HepG2 (cell line): Measurements from ENCODE around the gene LCK. TPM values are rescaled to one million over a fixed set of nuclear protein-coding genes. Genes with fewer than 3 reads are reported as not detected.

Experiments
- DNMT1 ChIP-seq: sonication (generic); formaldehyde crosslinking; IDR thresholded peaks from 2 replicates; pipeline ENCODE4 v1.5.1; 2020; ENCODE audit warnings: mild to moderate bottlenecking, missing genetic modification reagents
- GFI1 ChIP-seq: sonication (generic); formaldehyde crosslinking; IDR thresholded peaks from 2 replicates; pipeline ENCODE4 v1.5.0; 2020; ENCODE audit warnings: missing genetic modification reagents, mild to moderate bottlenecking, borderline replicate concordance
- HMGXB4 ChIP-seq, 2 experiments: sonication (generic) in 1 of 2; formaldehyde crosslinking in 1 of 2; IDR thresholded peaks; 2 replicates each; pipeline versions ENCODE4 v1.4.0 to v1.6.1; 2018 to 2020; ENCODE audit warnings: missing genetic modification reagents in 2 of 2, borderline replicate concordance in 1 of 2, low read depth in 1 of 2, mild to moderate bottlenecking in 1 of 2, missing biosample characterization in 1 of 2
- KMT2B ChIP-seq: IDR thresholded peaks from 2 replicates; pipeline ENCODE4 v1.6.1; 2016; ENCODE audit warnings: missing genetic modification reagents, missing compliant biosample characterization
- NAIF1 ChIP-seq: sonication (generic); formaldehyde crosslinking; IDR thresholded peaks from 2 replicates; pipeline ENCODE4 v1.5.0; 2020; ENCODE audit warnings: mild to moderate bottlenecking, missing genetic modification reagents, borderline replicate concordance
- NFE2L2 ChIP-seq: fragments of 150-350 bp; IDR thresholded peaks from 2 replicates; pipeline ENCODE4 v1.6.1; 2014; ENCODE audit warnings: low read length
- SNAI1 ChIP-seq: sonication (generic); formaldehyde crosslinking; IDR thresholded peaks from 2 replicates; pipeline ENCODE4 v1.5.0; 2020; ENCODE audit warnings: mild to moderate bottlenecking, missing genetic modification reagents, borderline replicate concordance
- SP1 ChIP-seq, 2 experiments: fragments of 450-650 bp in 1 of 2; sonication (generic) in 1 of 2; formaldehyde crosslinking in 1 of 2; IDR thresholded peaks; 2 replicates each; pipeline versions ENCODE4 v1.4.0 to v1.6.1; 2016 to 2020; ENCODE audit warnings: missing genetic modification reagents in 1 of 2
- SRY ChIP-seq: sonication (generic); formaldehyde crosslinking; IDR thresholded peaks from 2 replicates; pipeline ENCODE4 v1.8.0; 2022; ENCODE audit warnings: mild to moderate bottlenecking, missing genetic modification reagents
- TFE3 ChIP-seq: IDR thresholded peaks from 2 replicates; pipeline ENCODE4 v1.6.1; 2016
- ZNF121 ChIP-seq: sonication (generic); formaldehyde crosslinking; IDR thresholded peaks from 2 replicates; pipeline ENCODE4 v1.5.0; 2020; ENCODE audit warnings: mild to moderate bottlenecking, missing genetic modification reagents
- ZNF329 ChIP-seq: sonication (generic); formaldehyde crosslinking; IDR thresholded peaks from 2 replicates; pipeline ENCODE4 v1.9.0; 2021; ENCODE audit warnings: low read depth, mild to moderate bottlenecking, missing genetic modification reagents
- ZNF546 ChIP-seq: sonication (generic); formaldehyde crosslinking; conservative IDR thresholded peaks from 2 replicates; pipeline ENCODE4 v1.8.1; 2023; ENCODE audit warnings: mild to moderate bottlenecking, missing genetic modification reagents
- ZNF83 ChIP-seq: sonication (generic); formaldehyde crosslinking; IDR thresholded peaks from 2 replicates; pipeline ENCODE4 v1.4.0; 2020; ENCODE audit warnings: missing genetic modification reagents, mild to moderate bottlenecking, borderline replicate concordance
- ZSCAN30 ChIP-seq: sonication (generic); formaldehyde crosslinking; IDR thresholded peaks from 2 replicates; pipeline ENCODE4 v1.5.0; 2020; ENCODE audit warnings: mild to moderate bottlenecking, missing genetic modification reagents
- polyA plus RNA-seq, 8 experiments: library from polyadenylated mRNA; depleted of rRNA in 3 of 8; stranded (reverse) in 7 of 8; unstranded in 1 of 8; fragments of >200 nt; fragmentation: Illumina TruSeq in 4 of 8; extraction: Trizol in 4 of 8; gene quantifications; 2 replicates each; pipeline versions ENCODE4 v1.2.1 to v1.2.3, GENCODE V29; 2011 to 2016; ENCODE audit warnings: low read depth in 4 of 8, missing spikeins in 1 of 8, mixed read lengths in 1 of 8; ENCODE audit not compliant: insufficient read depth in 1 of 8
- total RNA-seq, 5 experiments: library from RNA; depleted of rRNA; stranded (reverse); fragments of >200 nt; fragmentation: Illumina TruSeq; extraction: Trizol; gene quantifications; 2 replicates each; pipeline ENCODE4 v1.2.3, GENCODE V29; 2016; ENCODE audit warnings: low read depth in 1 of 5
- TF ChIP-seq, protein P1 (sequence below): sonication (generic); formaldehyde crosslinking; IDR thresholded peaks from 2 replicates; pipeline ENCODE4 v1.4.0; 2020; ENCODE audit warnings: missing genetic modification reagents
- TF ChIP-seq, protein P2 (sequence below): sonication (generic); formaldehyde crosslinking; IDR thresholded peaks from 2 replicates; pipeline ENCODE4 v1.4.0; 2020; ENCODE audit warnings: missing genetic modification reagents

LCK gene
- total and polyA plus RNA-seq, 2 of the 13 experiments (the other 11 are each of a cell fraction or from before 2014, with no cell fraction given): 0.93 to 1.8 TPM

GRCh38 chr1:32291708-32292538 is 40.9 kb downstream of the LCK start, which contains the start of gene HDAC1 (continued):
- TF ChIP-seq ZNF329 (CRISPR knock-in tag) (no peak), ZNF83 (CRISPR knock-in tag) (no peak), TFE3 (CRISPR knock-in tag) (no peak; the same call in 1 of the 2 replicates), NAIF1 (CRISPR knock-in tag) (no peak), GFI1 (CRISPR knock-in tag) (0 out of 2 replicates have a peak, but pooled peaks have one; percentile 9), HMGXB4 (CRISPR knock-in tag; IDR thresholded peaks at IDR 0.05; ENCODE audit: borderline replicate concordance in 1 of 2, low read depth in 1 of 2) (peak; percentile 49 to 51; a peak in 3 of 4 replicates), SRY (CRISPR knock-in tag) (0 out of 2 replicates have a peak, but pooled peaks have one; percentile 67), ZNF121 (peak; percentile 58; the same call in 1 of the 2 replicates), KMT2B (CRISPR knock-in tag) (peak; percentile 57), DNMT1 (CRISPR knock-in tag) (no peak), ZNF546 (CRISPR knock-in tag) (no peak; the same call in 1 of the 2 replicates), NFE2L2 (no peak), ZSCAN30 (CRISPR knock-in tag) (no peak), SNAI1 (CRISPR knock-in tag) (no peak), SP1 (IDR thresholded peaks at IDR 0.05) (no peak), SP1 (CRISPR knock-in tag; IDR thresholded peaks at IDR 0.05) (peak; percentile 61)
- TF ChIP-seq, protein P1, sequence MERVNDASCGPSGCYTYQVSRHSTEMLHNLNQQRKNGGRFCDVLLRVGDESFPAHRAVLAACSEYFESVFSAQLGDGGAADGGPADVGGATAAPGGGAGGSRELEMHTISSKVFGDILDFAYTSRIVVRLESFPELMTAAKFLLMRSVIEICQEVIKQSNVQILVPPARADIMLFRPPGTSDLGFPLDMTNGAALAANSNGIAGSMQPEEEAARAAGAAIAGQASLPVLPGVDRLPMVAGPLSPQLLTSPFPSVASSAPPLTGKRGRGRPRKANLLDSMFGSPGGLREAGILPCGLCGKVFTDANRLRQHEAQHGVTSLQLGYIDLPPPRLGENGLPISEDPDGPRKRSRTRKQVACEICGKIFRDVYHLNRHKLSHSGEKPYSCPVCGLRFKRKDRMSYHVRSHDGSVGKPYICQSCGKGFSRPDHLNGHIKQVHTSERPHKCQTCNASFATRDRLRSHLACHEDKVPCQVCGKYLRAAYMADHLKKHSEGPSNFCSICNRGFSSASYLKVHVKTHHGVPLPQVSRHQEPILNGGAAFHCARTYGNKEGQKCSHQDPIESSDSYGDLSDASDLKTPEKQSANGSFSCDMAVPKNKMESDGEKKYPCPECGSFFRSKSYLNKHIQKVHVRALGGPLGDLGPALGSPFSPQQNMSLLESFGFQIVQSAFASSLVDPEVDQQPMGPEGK (CRISPR knock-in tag): peak; percentile 84
- TF ChIP-seq, protein P2, sequence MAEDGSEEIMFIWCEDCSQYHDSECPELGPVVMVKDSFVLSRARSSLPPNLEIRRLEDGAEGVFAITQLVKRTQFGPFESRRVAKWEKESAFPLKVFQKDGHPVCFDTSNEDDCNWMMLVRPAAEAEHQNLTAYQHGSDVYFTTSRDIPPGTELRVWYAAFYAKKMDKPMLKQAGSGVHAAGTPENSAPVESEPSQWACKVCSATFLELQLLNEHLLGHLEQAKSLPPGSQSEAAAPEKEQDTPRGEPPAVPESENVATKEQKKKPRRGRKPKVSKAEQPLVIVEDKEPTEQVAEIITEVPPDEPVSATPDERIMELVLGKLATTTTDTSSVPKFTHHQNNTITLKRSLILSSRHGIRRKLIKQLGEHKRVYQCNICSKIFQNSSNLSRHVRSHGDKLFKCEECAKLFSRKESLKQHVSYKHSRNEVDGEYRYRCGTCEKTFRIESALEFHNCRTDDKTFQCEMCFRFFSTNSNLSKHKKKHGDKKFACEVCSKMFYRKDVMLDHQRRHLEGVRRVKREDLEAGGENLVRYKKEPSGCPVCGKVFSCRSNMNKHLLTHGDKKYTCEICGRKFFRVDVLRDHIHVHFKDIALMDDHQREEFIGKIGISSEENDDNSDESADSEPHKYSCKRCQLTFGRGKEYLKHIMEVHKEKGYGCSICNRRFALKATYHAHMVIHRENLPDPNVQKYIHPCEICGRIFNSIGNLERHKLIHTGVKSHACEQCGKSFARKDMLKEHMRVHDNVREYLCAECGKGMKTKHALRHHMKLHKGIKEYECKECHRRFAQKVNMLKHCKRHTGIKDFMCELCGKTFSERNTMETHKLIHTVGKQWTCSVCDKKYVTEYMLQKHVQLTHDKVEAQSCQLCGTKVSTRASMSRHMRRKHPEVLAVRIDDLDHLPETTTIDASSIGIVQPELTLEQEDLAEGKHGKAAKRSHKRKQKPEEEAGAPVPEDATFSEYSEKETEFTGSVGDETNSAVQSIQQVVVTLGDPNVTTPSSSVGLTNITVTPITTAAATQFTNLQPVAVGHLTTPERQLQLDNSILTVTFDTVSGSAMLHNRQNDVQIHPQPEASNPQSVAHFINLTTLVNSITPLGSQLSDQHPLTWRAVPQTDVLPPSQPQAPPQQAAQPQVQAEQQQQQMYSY: no peak
